BJ (cell line): ENCODE results near the gene ZDHHC14. TPM values are rescaled to one million over a fixed set of nuclear protein-coding genes. Genes with fewer than 3 reads are reported as not detected.
A peak's percentile ranks its signal among the peaks of the same experiment; 100 is the strongest.
"Not testable (repeated sequence)": the region's sequence is repeated elsewhere in the genome, so short reads cannot be mapped to it uniquely, and the experiment has no call there.

Source experiments
- CTCF ChIA-PET: fragments of 350-600 bp; formaldehyde crosslinking; extraction: SDS; loops from one replicate; lab custom pipeline; 2021; ENCODE audit warnings: antibody characterized with exemption, inconsistent platforms; lab: Yijun Ruan, JAX
- POLR2A ChIA-PET: fragments of 300-600 bp; sonication (Branson Sonifier 250); formaldehyde crosslinking; extraction: SDS; loops from one replicate; lab custom pipeline; 2021; ENCODE audit warnings: antibody characterized with exemption; lab: Charles Lee
- DNase-seq: peaks from one replicate; pipeline ENCODE4 v3.0.0-alpha.2; 2011; ENCODE audit warnings: low read depth
- H3K27me3 ChIP-seq: 2 replicates; pipeline ENCODE4 v1.6.0; 2011; ENCODE audit warnings: low read length; ENCODE audit not compliant: control insufficient read depth, insufficient read depth
- H3K36me3 ChIP-seq: 2 replicates; pipeline ENCODE4 v1.5.1; 2011; ENCODE audit warnings: low read length; ENCODE audit not compliant: control insufficient read depth, insufficient read depth
- H3K4me3 ChIP-seq: 2 replicates; pipeline ENCODE4 v1.5.1; 2011; ENCODE audit warnings: low read depth, mild to moderate bottlenecking, control low read depth, low read length
- polyA minus RNA-seq: library from RNA; depleted of rRNA, polyadenylated mRNA; stranded (reverse); fragments of >200 nt; gene quantifications from 2 replicates; pipeline ENCODE4 v1.2.3, GENCODE V29; 2011; rRNA and poly(A)+ RNA removed
- polyA plus RNA-seq: library from polyadenylated mRNA; depleted of rRNA; stranded (reverse); fragments of >200 nt; gene quantifications from 2 replicates; pipeline ENCODE4 v1.2.3, GENCODE V29; 2011; rRNA removed
- TF ChIP-seq, protein P1 (sequence below): IDR thresholded peaks from 2 replicates; pipeline ENCODE4 v1.5.1; 2011; ENCODE audit warnings: low read depth, mild to moderate bottlenecking, control low read depth, inconsistent platforms, low read length, moderate library complexity; ENCODE audit not compliant: insufficient read depth

ZDHHC14 gene
- 3.2 and 3.6 TPM in 2 replicates for polyA plus RNA-seq
- 2.3 and 2.4 TPM in 2 replicates for polyA minus RNA-seq

DNA sequence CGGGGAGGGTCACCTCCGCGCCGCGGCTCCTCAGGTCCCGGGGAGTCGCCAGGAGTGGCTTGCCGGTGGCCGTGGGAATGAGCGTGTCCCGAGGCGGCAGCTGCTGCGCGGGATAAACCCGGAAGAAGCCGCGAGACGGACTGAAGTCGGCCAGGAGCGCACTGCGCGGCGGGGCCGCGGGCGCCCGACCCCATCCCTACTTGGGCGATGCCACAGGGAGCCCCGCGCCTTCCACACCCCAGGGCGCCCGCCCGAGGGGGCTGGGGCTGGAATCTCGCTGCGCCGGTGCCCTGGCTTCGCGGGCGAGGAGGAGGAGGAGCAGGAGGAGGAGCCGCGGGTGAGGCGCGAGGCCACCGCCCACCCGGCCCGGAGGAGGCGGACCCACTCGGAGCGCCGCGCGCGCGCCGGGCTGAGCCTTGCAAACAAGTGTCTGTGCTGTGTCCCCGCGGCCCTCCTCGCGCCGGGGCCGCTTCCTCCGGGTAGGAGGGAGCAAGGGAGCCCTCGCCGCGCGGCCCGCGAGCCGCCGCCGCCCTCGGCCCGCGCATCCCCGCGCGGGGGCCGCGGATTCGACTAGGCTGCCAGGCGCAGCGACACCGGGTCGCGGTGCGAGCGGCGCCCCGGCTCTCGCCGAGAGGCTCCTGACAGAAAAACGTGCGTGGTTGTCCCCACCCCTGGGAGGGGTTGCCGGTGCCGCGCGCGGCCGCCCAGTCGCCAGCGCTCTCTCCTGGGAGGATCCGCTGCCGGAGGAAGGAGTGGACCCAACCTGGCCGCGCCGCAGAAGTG is at the start of gene ZDHHC14:
TSS of gene ZDHHC14 (plus strand) at position 412 of the 783 bp plus-strand sequence.
- H3K36me3 ChIP-seq, result no peaks in the 10 kb centered on the region
- TF ChIP-seq, protein P1, sequence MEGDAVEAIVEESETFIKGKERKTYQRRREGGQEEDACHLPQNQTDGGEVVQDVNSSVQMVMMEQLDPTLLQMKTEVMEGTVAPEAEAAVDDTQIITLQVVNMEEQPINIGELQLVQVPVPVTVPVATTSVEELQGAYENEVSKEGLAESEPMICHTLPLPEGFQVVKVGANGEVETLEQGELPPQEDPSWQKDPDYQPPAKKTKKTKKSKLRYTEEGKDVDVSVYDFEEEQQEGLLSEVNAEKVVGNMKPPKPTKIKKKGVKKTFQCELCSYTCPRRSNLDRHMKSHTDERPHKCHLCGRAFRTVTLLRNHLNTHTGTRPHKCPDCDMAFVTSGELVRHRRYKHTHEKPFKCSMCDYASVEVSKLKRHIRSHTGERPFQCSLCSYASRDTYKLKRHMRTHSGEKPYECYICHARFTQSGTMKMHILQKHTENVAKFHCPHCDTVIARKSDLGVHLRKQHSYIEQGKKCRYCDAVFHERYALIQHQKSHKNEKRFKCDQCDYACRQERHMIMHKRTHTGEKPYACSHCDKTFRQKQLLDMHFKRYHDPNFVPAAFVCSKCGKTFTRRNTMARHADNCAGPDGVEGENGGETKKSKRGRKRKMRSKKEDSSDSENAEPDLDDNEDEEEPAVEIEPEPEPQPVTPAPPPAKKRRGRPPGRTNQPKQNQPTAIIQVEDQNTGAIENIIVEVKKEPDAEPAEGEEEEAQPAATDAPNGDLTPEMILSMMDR, result no peak
- CTCF ChIA-PET, result interaction anchor here (0.9 kb wide), 1 partner anchor 16 kb away, joined by 3 read pairs; no protein-coding TSS in a partner anchor

DNA sequence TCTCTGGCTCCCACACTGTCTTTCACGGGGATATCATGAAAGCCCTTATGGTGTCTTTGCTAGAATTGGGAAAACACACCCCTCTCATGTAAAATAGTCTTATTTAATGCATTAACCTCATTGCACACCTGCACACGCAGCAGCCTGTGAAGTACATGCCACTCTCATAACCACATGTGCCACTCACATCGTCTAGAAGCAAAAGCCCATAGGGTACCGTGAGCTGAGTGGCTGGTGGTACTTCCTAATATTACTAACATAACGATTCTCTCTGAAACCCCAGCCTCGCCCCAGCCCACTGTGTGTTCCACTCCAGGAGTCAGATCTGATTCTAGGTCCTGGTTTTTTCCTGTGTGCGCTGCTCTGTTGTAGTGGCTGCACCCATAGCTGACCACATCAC is 48.2 kb upstream of the ZDHHC14 start:
- POLR2A ChIA-PET, result no interaction called here
- CTCF ChIA-PET, result interaction anchor here (0.5 to 1.0 kb wide), 2 partner anchors 18 to 42 kb away, joined by 3 to 5 read pairs; no protein-coding TSS in a partner anchor
- DNase-seq, result no peak
- Histone ChIP-seq H3K4me3 (no peak overlapping the region), H3K36me3 (no peaks in the 10 kb centered on the region), H3K27me3 (peaks cover 5% of the 10 kb centered on the region)
- TF ChIP-seq, protein P1, result no peak

More for the DNA sequence above, at the start of gene ZDHHC14:
- H3K4me3 ChIP-seq, result peak within 1 kb of the TSS; percentile 91
- POLR2A ChIA-PET, result no interaction called here
- DNase-seq, result peak; percentile 40
- no peaks in the 10 kb centered on the region for H3K27me3 ChIP-seq

DNA sequence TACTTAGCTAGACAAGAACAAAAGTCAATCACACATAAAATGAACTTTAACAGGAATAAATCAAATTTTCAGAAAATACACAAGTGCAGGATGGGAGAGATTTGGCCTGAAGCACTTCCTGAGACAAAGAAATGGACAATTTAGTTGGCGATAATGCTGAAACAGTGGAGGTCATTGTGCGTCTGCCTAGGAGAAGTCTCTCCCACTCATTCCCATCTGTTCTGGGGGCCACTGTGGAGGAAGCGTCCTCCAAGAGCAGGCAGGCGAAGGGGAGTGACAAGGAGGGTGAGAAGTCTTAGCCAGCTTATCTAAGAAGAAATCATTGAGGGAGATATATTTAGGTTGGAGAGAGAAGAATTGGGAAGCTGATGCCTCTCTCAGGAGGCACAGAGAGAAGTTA is 47.5 kb upstream of the ZDHHC14 start:
- POLR2A ChIA-PET, result no interaction called here
- TF ChIP-seq, protein P1, result no peak
- Histone ChIP-seq H3K36me3 (no peaks in the 10 kb centered on the region), H3K4me3 (no peak overlapping the region), H3K27me3 (peaks cover 5% of the 10 kb centered on the region)
- no peak for DNase-seq
- CTCF ChIA-PET, result interaction anchor here (0.6 kb wide), 1 partner anchor 23 kb away, joined by 3 read pairs; no protein-coding TSS in a partner anchor

DNA sequence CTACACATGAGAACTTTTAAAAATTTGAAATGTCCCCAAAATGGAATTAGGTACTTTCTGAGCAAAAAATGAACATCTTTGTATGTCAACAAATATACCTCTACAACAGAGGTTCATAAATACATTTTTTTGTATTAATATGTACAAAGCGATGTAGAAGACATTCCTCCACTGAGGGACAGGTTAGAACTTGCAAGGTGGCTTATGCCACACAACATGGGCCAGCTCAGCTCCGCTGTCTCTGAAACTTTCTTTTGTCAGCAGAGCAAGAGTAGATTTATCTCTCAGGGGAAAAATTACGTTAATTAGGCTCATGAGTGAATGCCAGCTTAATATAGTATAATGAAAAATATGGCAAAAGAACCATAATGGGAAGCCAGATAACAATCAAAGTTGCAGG is 47.0 kb upstream of the ZDHHC14 start:
- POLR2A ChIA-PET, result no interaction called here
- no peak for DNase-seq
- CTCF ChIA-PET, result interaction anchor here (0.6 to 1.8 kb wide), 2 partner anchors 11 to 22 kb away, joined by 3 to 7 read pairs; partner anchors contain the start of gene TMEM242
- Histone ChIP-seq H3K4me3 (no peak overlapping the region), H3K27me3 (peaks cover 5% of the 10 kb centered on the region), H3K36me3 (no peaks in the 10 kb centered on the region)
- TF ChIP-seq, protein P1, result no peak

DNA sequence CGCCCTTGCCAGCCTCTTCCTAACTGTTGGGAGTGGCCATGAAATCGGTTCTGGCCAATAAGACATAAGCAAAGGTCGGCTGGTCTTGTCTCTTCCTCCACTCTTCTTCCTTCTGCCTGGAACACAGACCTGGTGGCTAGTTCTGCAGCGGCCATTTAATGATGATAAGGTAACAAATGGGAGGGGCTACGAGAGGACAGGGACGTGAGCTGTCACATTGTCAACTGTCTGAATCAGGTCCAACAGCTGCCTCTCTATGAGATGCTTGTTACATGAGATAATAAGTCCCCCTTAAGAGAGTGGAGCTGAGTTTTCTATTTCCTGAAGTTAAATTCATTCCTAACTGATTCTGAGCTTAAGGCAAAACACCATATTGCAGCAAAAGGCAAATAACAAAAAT is 45.2 kb upstream of the ZDHHC14 start:
- ChIA-PET CTCF (interaction anchor here (1.3 to 1.8 kb wide), 2 partner anchors 13 to 44 kb away, joined by 3 to 7 read pairs; partner anchors contain the start of gene TMEM242), POLR2A (no interaction called here)
- Histone ChIP-seq H3K27me3 (peaks cover 7% of the 10 kb centered on the region), H3K4me3 (no peak overlapping the region), H3K36me3 (no peaks in the 10 kb centered on the region)
- DNase-seq, result no peak
- TF ChIP-seq, protein P1, result no peak

DNA sequence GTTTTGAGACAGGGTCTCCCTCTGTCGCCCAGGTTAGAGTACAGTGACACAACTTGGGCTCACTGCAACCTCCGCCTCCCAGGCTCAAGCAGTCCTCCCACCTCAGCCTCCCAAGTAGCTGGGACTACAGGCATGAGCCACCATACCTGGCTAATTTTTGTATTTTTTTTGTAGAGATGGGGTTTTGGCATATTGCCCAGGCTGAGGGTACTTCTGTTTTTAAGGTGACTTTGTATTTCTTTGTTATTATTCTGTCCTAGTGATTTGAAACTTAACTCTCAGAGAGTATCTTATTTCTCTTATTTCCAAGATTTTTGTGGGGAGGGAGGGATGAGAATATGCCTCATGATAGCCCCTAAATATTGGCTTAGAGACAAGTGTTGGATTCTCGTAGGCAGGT is 43.7 kb upstream of the ZDHHC14 start:
- CTCF ChIA-PET, result interaction anchor here (1.4 kb wide), 1 partner anchor 13 kb away, joined by 3 read pairs; no protein-coding TSS in a partner anchor

More for the DNA sequence above, 43.7 kb upstream of the ZDHHC14 start:
- POLR2A ChIA-PET, H3K36me3 ChIP-seq, DNase-seq, H3K27me3 ChIP-seq, H3K4me3 ChIP-seq: not testable (repeated sequence)
